Upper lobe of right lung (tissue), 1 donor: ENCODE results near the gene PPP1R12A. TPM values are rescaled to one million over a fixed set of nuclear protein-coding genes. Genes with fewer than 3 reads are reported as not detected.

Experiments used
- ATAC-seq: fragments of 200-7000 bp; cut with Tn5 transposase; one replicate; pipeline ENCODE4 v1.9.1; 2020; ENCODE audit warnings: mild to moderate bottlenecking, moderate library complexity
- DNase-seq: peaks from one replicate; pipeline ENCODE4 v3.0.0-alpha.2; 2020
- H3K27ac ChIP-seq: fragments of 200-600 bp; one replicate; pipeline ENCODE4 v1.8.0; 2022
- H3K27me3 ChIP-seq: fragments of 200-600 bp; one replicate; pipeline ENCODE4 v1.8.0; 2022; ENCODE audit warnings: mild to moderate bottlenecking
- H3K36me3 ChIP-seq: fragments of 200-600 bp; one replicate; pipeline ENCODE4 v1.8.0; 2022
- H3K4me1 ChIP-seq: fragments of 200-600 bp; one replicate; pipeline ENCODE4 v1.8.0; 2022
- H3K4me3 ChIP-seq: fragments of 200-600 bp; one replicate; pipeline ENCODE4 v1.8.0; 2022; ENCODE audit warnings: mild to moderate bottlenecking
- H3K9me3 ChIP-seq: fragments of 200-600 bp; one replicate; pipeline ENCODE4 v1.8.0; 2022
- CTCF ChIP-seq: fragments of 200-600 bp; IDR thresholded peaks from one replicate; pipeline ENCODE4 v1.8.0; 2022; ENCODE audit warnings: antibody characterized with exemption
- intact Hi-C: fragments of 100-400 bp; cut with DNase I; formaldehyde crosslinking; loops from one replicate; pipeline ENCODE4 v1.11.0; 2022
- total RNA-seq: library from RNA; stranded (reverse); fragmentation: NEBNext Ultra II Directional; extraction: Animal tissue kit (Norgen Biotek cat#: 25700); gene quantifications from one replicate; pipeline ENCODE4 v1.2.1, GENCODE V29; 2021
- donor health status: DM: no; HTN: yes; CAD: no; lungs with severe emphysema.

PPP1R12A gene
- total RNA-seq, 1 donor from 2014 or later: 80.4 TPM

DNA sequence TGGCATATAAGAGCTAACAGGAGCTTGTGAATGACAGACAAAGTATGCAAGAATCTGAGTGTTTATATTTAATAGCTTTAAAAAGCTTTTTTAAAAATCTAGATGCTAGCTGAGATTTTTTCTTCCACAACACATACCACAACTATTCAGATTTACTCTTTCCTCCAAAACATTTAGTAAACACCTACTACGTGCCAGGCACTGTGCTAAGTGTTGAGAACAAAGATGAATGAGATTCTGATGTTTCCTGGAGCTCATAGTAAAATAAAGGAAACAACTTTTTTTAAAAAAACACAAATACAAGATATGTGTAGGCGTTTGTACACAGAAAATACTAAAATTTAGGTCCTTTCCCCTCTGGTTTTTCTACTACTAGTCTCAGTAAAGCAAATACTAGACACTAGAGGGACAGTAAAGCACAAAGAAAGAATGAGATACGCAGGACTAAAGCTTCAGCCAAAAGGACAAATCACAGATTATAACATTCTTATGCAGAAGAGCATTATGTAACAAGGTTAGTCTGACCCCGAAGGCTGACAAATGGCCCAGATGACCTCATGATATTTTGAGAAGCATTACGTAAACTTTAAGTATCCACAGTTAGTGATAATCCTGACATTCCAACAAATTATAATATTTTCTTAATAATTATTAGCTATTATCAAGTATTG lies 165.6 kb downstream of the PPP1R12A start:
- Histone ChIP-seq H3K9me3 (no peaks in the 10 kb centered on the region), H3K4me3 (no peak overlapping the region), H3K27ac (no peak overlapping the region), H3K27me3 (no peaks in the 10 kb centered on the region), H3K4me1 (no peaks in the 10 kb centered on the region), H3K36me3 (peaks cover 2% of the 10 kb centered on the region)
- ATAC-seq (no peak), DNase-seq (no peak)
- intact Hi-C loops: no loop called here
- no peak for TF ChIP-seq CTCF

DNA sequence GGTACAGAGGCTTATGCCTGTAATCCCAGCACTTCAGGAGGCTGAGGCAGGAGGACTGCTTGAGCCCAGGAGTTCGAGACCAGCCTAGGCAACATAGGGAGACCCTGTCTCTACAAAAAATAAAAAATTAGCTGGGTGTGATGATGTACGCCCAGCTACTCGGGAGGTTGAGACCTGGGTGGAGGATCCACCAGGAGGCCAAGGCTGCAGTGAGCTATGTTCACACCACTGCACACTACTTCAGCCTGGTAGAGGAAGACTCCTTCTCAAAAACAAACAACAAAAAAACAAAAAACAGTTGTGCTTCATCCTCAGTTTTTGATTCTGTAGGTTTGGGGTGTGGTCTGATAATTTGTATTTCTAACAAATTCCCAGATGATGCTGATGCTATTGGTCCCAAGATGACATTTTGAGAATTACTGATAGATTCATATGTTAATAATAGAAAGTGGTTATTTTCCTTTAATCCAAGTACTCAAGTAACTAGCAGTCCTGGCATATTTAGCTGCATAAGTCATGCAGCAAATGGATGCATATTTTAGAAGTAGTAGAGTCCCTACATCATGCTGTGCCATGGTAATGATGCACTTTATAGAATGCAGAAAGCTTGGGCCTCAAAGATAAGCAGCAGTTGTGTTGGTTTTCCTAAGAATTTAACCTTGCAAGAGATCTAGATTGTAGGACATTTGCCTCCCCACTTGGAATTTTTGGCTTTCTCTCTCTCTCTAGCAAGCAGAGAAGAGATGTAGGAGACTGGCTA lies 168.0 kb downstream of the PPP1R12A start:
- Histone ChIP-seq H3K4me1 (no peaks in the 10 kb centered on the region), H3K9me3 (no peaks in the 10 kb centered on the region), H3K27ac (no peak overlapping the region), H3K36me3 (no peaks in the 10 kb centered on the region), H3K4me3 (no peak overlapping the region), H3K27me3 (no peaks in the 10 kb centered on the region)
- intact Hi-C loops: no loop called here
- TF ChIP-seq CTCF: no peak
- ATAC-seq: no peak
- DNase-seq: no peak

DNA sequence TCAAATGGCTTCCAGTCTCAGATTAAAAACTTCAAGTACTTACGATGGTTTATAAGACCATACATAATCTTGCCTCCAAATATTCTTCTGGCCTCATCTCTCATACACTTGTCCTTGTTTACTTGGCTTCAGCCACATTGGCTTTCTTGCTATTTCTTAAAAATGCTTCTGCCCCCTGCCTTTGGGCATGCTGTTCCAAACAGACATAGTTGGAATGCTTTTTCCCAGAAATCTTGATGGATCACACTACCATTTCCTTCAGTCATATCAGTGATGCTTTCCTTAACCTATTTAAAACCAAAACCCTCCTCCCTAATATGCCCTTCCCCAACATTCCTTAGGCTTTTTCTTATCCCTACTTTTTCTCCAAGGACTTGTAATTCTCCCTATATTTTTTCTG lies 169.7 kb downstream of the PPP1R12A start:
- Histone ChIP-seq H3K4me3 (no peak overlapping the region), H3K27ac (no peak overlapping the region), H3K36me3 (no peaks in the 10 kb centered on the region), H3K9me3 (no peaks in the 10 kb centered on the region), H3K27me3 (no peaks in the 10 kb centered on the region), H3K4me1 (no peaks in the 10 kb centered on the region)
- intact Hi-C loops: no loop called here
- ATAC-seq: no peak
- no peak for DNase-seq
- TF ChIP-seq CTCF: no peak

- H3K4me3 ChIP-seq: no peak overlapping the region
- H3K27ac ChIP-seq: no peak overlapping the region
- no peaks in the 10 kb centered on the region for H3K9me3 ChIP-seq
- intact Hi-C loops: no loop called here
- TF ChIP-seq CTCF: no peak
- DNase-seq: no peak
- H3K36me3 ChIP-seq: no peaks in the 10 kb centered on the region
- ATAC-seq: no peak
- H3K27me3 ChIP-seq: no peaks in the 10 kb centered on the region
- H3K4me1 ChIP-seq: no peaks in the 10 kb centered on the region
These were observed 170.3 kb downstream of the PPP1R12A start for GRCh38 chr12:79764641-79765040.

DNA sequence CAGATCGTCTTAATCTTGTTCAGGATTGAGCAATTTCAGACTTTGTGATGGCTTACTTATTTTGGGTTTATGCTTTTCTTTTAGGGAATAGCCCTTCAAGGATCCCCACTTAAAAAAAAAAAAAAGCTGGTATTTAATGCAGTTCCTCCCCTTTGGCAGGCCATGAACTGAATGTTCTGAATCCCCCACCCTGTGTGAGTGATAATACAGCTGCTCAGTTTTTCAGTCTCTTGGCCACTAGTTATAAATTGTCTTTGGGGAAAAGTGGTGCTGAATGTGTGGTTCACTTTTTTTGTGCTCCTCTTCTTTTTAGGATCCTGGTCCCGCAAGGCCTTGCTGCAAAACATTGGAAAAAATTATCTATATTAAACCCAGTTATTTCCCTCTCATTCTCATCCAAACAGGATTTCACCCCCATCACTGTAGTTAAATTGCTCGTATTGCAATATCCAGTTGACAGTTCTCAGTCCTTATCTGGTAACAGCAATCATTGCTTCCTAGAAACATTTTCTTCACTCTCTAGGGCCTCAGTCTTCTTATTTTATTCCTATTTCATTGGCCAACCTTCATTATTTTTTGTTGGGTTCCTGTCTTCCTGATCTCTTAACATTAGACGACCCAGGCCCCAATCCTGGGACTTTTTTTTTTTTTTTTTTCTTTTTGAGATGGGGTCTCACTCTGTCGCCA lies 171.0 kb downstream of the PPP1R12A start:
- ATAC-seq (no peak), DNase-seq (no peak)
- Histone ChIP-seq H3K27me3 (no peaks in the 10 kb centered on the region), H3K27ac (no peak overlapping the region), H3K9me3 (no peaks in the 10 kb centered on the region), H3K36me3 (no peaks in the 10 kb centered on the region), H3K4me3 (no peak overlapping the region), H3K4me1 (no peaks in the 10 kb centered on the region)
- intact Hi-C loops: no loop called here
- TF ChIP-seq CTCF: no peak
